Loucy (cell line): ENCODE data around the gene RNF166.

ENCODE experiments used
- EZH2phosphoT487 ChIP-seq: fragments of 200-600 bp; IDR thresholded peaks from 2 replicates; pipeline ENCODE4 v1.6.1; 2018; ENCODE audit warnings: antibody characterized with exemption, mild to moderate bottlenecking, moderate library complexity, borderline replicate concordance
- TF ChIP-seq, protein P1 (sequence below): fragments of 200-600 bp; sonication (generic); conservative IDR thresholded peaks from 2 replicates; pipeline ENCODE4 v1.5.1; 2014; ENCODE audit warnings: mild to moderate bottlenecking, antibody characterized with exemption, low read length

DNA sequence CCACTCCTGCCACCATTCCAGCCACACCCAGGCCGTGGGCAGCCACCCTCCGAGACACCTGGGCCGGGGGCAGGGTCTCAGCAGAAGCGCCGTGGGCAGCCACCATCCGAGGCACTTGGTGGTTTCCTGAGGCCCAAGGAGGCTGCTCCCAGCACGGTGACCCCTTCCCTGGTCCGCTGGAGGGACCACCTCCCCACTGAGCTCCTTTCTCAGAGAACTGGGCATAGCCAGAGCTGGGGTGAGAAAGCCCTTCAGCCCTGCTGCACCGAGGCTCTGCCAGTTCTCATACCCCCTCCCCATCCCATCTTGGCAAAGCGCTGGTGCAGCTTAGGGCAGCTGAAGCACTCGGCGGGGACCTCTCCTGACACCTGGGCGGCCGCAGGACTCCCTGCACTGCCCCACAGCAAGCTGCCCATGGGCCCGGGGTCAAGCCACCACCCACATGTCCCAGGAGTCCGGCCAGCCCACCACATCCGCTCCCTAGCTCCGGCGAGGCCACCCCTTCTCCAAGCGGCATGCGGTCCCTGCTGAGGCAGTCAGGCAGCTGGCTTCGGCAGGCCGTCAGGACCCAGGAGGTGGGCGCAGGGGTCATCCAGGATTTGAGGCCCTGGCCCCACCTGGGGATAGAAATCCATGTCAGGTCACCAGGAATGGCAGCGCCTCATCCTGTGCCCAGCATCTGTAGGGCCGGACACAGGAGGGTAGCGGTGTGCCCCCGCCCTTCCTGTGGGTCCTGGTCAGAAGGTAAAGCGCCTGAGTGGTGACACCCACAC is 54.0 kb downstream of the RNF166 start:
- TF ChIP-seq, protein P1, sequence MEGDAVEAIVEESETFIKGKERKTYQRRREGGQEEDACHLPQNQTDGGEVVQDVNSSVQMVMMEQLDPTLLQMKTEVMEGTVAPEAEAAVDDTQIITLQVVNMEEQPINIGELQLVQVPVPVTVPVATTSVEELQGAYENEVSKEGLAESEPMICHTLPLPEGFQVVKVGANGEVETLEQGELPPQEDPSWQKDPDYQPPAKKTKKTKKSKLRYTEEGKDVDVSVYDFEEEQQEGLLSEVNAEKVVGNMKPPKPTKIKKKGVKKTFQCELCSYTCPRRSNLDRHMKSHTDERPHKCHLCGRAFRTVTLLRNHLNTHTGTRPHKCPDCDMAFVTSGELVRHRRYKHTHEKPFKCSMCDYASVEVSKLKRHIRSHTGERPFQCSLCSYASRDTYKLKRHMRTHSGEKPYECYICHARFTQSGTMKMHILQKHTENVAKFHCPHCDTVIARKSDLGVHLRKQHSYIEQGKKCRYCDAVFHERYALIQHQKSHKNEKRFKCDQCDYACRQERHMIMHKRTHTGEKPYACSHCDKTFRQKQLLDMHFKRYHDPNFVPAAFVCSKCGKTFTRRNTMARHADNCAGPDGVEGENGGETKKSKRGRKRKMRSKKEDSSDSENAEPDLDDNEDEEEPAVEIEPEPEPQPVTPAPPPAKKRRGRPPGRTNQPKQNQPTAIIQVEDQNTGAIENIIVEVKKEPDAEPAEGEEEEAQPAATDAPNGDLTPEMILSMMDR: no peak
- TF ChIP-seq EZH2phosphoT487: no peak
